HepG2 (cell line): ENCODE data around the gene NAA35. TPM values are rescaled to one million over a fixed set of nuclear protein-coding genes. Genes with fewer than 3 reads are reported as not detected.

Source experiments
- ATAC-seq: fragments of 200-7000 bp; cut with Tn5 transposase; 3 replicates; pipeline ENCODE4 v1.9.1; 2020; ENCODE audit warnings: mild to moderate bottlenecking, moderate library complexity
- BruUV-seq: library from RNA; stranded (reverse); fragments of 400-500 nt; replicated peaks from 2 replicates; lab custom pipeline; 2021; lab: Mats Ljungman, UMichigan
- CTCF ChIA-PET: fragments of 300-600 bp; formaldehyde crosslinking; extraction: SDS; loops from one replicate; lab custom pipeline; 2021; ENCODE audit warnings: low total read pairs, inconsistent platforms, low intra/inter-chr PET ratio; lab: Yijun Ruan, JAX
- POLR2A ChIA-PET: fragments of 350-600 bp; sonication (Branson Sonifier 250); formaldehyde crosslinking; loops from one replicate; lab custom pipeline; 2020; ENCODE audit warnings: antibody characterized with exemption, inconsistent platforms; lab: Yijun Ruan, JAX
- DNase-seq: peaks from one replicate; pipeline ENCODE4 v3.0.0-alpha.2; 2015; ENCODE audit warnings: low spot score
- FAIRE-seq: peaks from 3 replicates; lab custom pipeline; 2011; peaks lifted over from hg19 to GRCh38; lab: Jason Lieb, UNC
- H2AFZ ChIP-seq: one replicate; pipeline ENCODE4 v1.6.1; 2011; ENCODE audit warnings: low read length, inconsistent platforms
- H3K27ac ChIP-seq: fragments of 300-600 bp; 3 replicates; pipeline ENCODE4 v1.8.0; 2011; ENCODE audit warnings: mixed run types, mild to moderate bottlenecking, mixed read lengths, low read length, inconsistent platforms; ENCODE audit not compliant: insufficient read depth; ENCODE audit errors: extremely low read length
- H3K27me3 ChIP-seq, 2 experiments: fragments of 200-600 bp in 1 of 2; 2 replicates in 1 of 2; 3 replicates in 1 of 2; pipeline versions ENCODE4 v1.6.0 to v1.8.0; 2011; ENCODE audit warnings: low read length in 2 of 2, mild to moderate bottlenecking in 2 of 2, moderate library complexity in 2 of 2, inconsistent platforms in 1 of 2; ENCODE audit not compliant: insufficient read depth in 2 of 2, control insufficient read depth in 1 of 2
- H3K36me3 ChIP-seq, 2 experiments: fragments of 200-600 bp in 1 of 2; replicated peaks in 1 of 2; 2 replicates in 1 of 2; 3 replicates in 1 of 2; pipeline versions ENCODE4 v1.5.1 to v1.8.0; 2011; ENCODE audit warnings: low read length in 2 of 2, inconsistent platforms in 1 of 2; ENCODE audit not compliant: insufficient read depth in 2 of 2, control insufficient read depth in 1 of 2
- H3K4me1 ChIP-seq: 2 replicates; pipeline ENCODE4 v1.5.1; 2012; ENCODE audit warnings: low read length, inconsistent platforms; ENCODE audit not compliant: insufficient read depth
- H3K4me2 ChIP-seq: 2 replicates; pipeline ENCODE4 v1.6.0; 2011; ENCODE audit warnings: low read depth, low read length, inconsistent platforms
- H3K4me3 ChIP-seq, 3 experiments: fragments of 200-600 bp in 1 of 3; sonication (generic), shearing (Covaris generic) in 1 of 3; replicated peaks in 1 of 3; 2 replicates each; pipeline ENCODE4 v1.5.1; 2011 to 2016; ENCODE audit warnings: low read length in 3 of 3, inconsistent platforms in 2 of 3, low read depth in 2 of 3, mild to moderate bottlenecking in 2 of 3, control low read depth in 1 of 3, mixed read lengths in 1 of 3; ENCODE audit not compliant: insufficient read depth in 1 of 3
- H3K79me2 ChIP-seq: one replicate; pipeline ENCODE4 v1.6.1; 2011; ENCODE audit warnings: low read length, inconsistent platforms; ENCODE audit not compliant: insufficient read depth
- H3K9ac ChIP-seq: 2 replicates; pipeline ENCODE4 v1.6.0; 2011; ENCODE audit warnings: mild to moderate bottlenecking, low read depth, low read length, inconsistent platforms; ENCODE audit not compliant: insufficient read depth
- H3K9me3 ChIP-seq: 2 replicates; pipeline ENCODE4 v1.5.1; 2012; ENCODE audit warnings: mild to moderate bottlenecking, low read length
- H4K20me1 ChIP-seq: 2 replicates; pipeline ENCODE4 v1.6.0; 2011; ENCODE audit warnings: inconsistent platforms, mild to moderate bottlenecking, low read length, moderate library complexity; ENCODE audit not compliant: insufficient read depth
- ATRX ChIP-seq: sonication (generic); formaldehyde crosslinking; IDR thresholded peaks from 2 replicates; pipeline ENCODE4 v1.4.0; 2020; ENCODE audit warnings: missing genetic modification reagents, borderline replicate concordance
- MED1 ChIP-seq: sonication (generic); formaldehyde crosslinking; IDR thresholded peaks from 2 replicates; pipeline ENCODE4 v1.4.0; 2020; ENCODE audit warnings: missing genetic modification reagents
- MIER3 ChIP-seq: IDR thresholded peaks from 2 replicates; pipeline ENCODE4 v1.6.1; 2016; ENCODE audit warnings: missing compliant biosample characterization, borderline replicate concordance
- MTA1 ChIP-seq: sonication (generic); formaldehyde crosslinking; IDR thresholded peaks from 2 replicates; pipeline ENCODE4 v1.4.0; 2020; ENCODE audit warnings: missing genetic modification reagents, mild to moderate bottlenecking, borderline replicate concordance
- MXD1 ChIP-seq: sonication (generic); formaldehyde crosslinking; IDR thresholded peaks from 2 replicates; pipeline ENCODE4 v1.4.0; 2020; ENCODE audit warnings: mild to moderate bottlenecking, missing genetic modification reagents
- NR3C1 ChIP-seq: sonication (generic); formaldehyde crosslinking; IDR thresholded peaks from 2 replicates; pipeline ENCODE4 v1.4.0; 2020; ENCODE audit warnings: missing genetic modification reagents
- PLRG1 ChIP-seq: fragments of 450-650 bp; conservative IDR thresholded peaks from 2 replicates; pipeline ENCODE4 v1.6.1; 2016
- SMYD3 ChIP-seq: sonication (generic); formaldehyde crosslinking; IDR thresholded peaks from 2 replicates; pipeline ENCODE4 v1.8.1; 2023; ENCODE audit warnings: mild to moderate bottlenecking, missing genetic modification reagents
- SRF ChIP-seq: IDR thresholded peaks from 2 replicates; pipeline ENCODE4 v1.6.1; 2011; ENCODE audit warnings: mild to moderate bottlenecking, low read depth, low read length, moderate library complexity
- UBTF ChIP-seq: sonication (generic); formaldehyde crosslinking; IDR thresholded peaks from 2 replicates; pipeline ENCODE4 v1.4.0; 2020; ENCODE audit warnings: mild to moderate bottlenecking, missing genetic modification reagents
- ZNF484 ChIP-seq: sonication (generic); formaldehyde crosslinking; IDR thresholded peaks from 2 replicates; pipeline ENCODE4 v1.5.1; 2020; ENCODE audit warnings: mild to moderate bottlenecking, low read depth, missing genetic modification reagents, borderline replicate concordance
- WGBS: methylation state at CpG from one replicate; pipeline ENCODE4 v1.1.6; 2017; ENCODE audit warnings: low lambda C conversion rate; 5-methylcytosine and 5-hydroxymethylcytosine counted together
- in situ Hi-C: cut with HindIII; loops from 2 replicates; pipeline ENCODE4 v1.10.0; 2017; ENCODE audit warnings: low pct_unique_long_range_greater_than_20kb; ENCODE audit not compliant: extremely low pct_ligation_motif_present
- intact Hi-C: fragments of 100-400 bp; cut with micrococcal nuclease; formaldehyde crosslinking; loops from one replicate; pipeline ENCODE4 v1.10.0; 2022; ENCODE audit not compliant: unreplicated experiment
- polyA plus RNA-seq, 8 experiments: library from polyadenylated mRNA; depleted of rRNA in 3 of 8; stranded (reverse) in 7 of 8; unstranded in 1 of 8; fragments of >200 nt; fragmentation: Illumina TruSeq in 4 of 8; extraction: Trizol in 4 of 8; gene quantifications; 2 replicates each; pipeline versions ENCODE4 v1.2.1 to v1.2.3, GENCODE V29; 2011 to 2016; ENCODE audit warnings: low read depth in 4 of 8, missing spikeins in 1 of 8, mixed read lengths in 1 of 8; ENCODE audit not compliant: insufficient read depth in 1 of 8
- total RNA-seq, 5 experiments: library from RNA; depleted of rRNA; stranded (reverse); fragments of >200 nt; fragmentation: Illumina TruSeq; extraction: Trizol; gene quantifications; 2 replicates each; pipeline ENCODE4 v1.2.3, GENCODE V29; 2016; ENCODE audit warnings: low read depth in 1 of 5

NAA35 gene
- total and polyA plus RNA-seq, 2 of the 13 experiments (the other 11 are each of a cell fraction or from before 2014, with no cell fraction given), result 21.6 to 28.9 TPM

- no peak for FAIRE-seq
- CTCF ChIA-PET, result no interaction called here
Measured at GRCh38 chr9:85895685-85896084, 45.3 kb upstream of the NAA35 start.

More at GRCh38 chr9:85895685-85896084, 45.3 kb upstream of the NAA35 start:
- no peak for ATAC-seq
- in situ Hi-C loops (no loop called here), intact Hi-C loops (no loop called here)
- no peak for TF ChIP-seq ATRX (CRISPR knock-in tag)
- TF ChIP-seq MXD1 (CRISPR knock-in tag), result no peak
- TF ChIP-seq UBTF (CRISPR knock-in tag), result no peak
- TF ChIP-seq MED1, result no peak
- TF ChIP-seq ZNF484 (CRISPR knock-in tag), result no peak
- TF ChIP-seq MIER3 (CRISPR knock-in tag), result no peak
- no peak for TF ChIP-seq MTA1 (CRISPR knock-in tag)
- no peak for TF ChIP-seq SRF
- no peak for TF ChIP-seq PLRG1
- no peak for TF ChIP-seq SMYD3 (CRISPR knock-in tag)
- no peak for TF ChIP-seq NR3C1
- Histone ChIP-seq H3K36me3 (no peaks in the 10 kb centered on the region), H3K27ac (no peak overlapping the region), H3K4me1 (no peaks in the 10 kb centered on the region), H3K4me2 (no peak overlapping the region), H2AFZ (no peak overlapping the region), H4K20me1 (no peaks in the 10 kb centered on the region), H3K79me2 (no peaks in the 10 kb centered on the region), H3K27me3 (no peaks in the 10 kb centered on the region), H3K9ac (no peak overlapping the region), H3K4me3 (no peak overlapping the region), H3K9me3 (no peaks in the 10 kb centered on the region)
- POLR2A ChIA-PET, result no interaction called here
- no TSS peak for BruUV-seq
- DNase-seq, result no peak
- 49% methylated on average over 2 of the region's 2 CpGs for WGBS
